Measurements from ENCODE around the gene SEC61B. TPM values are rescaled to one million over a fixed set of nuclear protein-coding genes. Genes with fewer than 3 reads are reported as not detected.

Gene SEC61B
- total RNA-seq, 1 donor from 2014 or later = 123 TPM

- DNase-seq (ENCODE audit: low read depth) = no peak
- TF ChIP-seq, protein P1, sequence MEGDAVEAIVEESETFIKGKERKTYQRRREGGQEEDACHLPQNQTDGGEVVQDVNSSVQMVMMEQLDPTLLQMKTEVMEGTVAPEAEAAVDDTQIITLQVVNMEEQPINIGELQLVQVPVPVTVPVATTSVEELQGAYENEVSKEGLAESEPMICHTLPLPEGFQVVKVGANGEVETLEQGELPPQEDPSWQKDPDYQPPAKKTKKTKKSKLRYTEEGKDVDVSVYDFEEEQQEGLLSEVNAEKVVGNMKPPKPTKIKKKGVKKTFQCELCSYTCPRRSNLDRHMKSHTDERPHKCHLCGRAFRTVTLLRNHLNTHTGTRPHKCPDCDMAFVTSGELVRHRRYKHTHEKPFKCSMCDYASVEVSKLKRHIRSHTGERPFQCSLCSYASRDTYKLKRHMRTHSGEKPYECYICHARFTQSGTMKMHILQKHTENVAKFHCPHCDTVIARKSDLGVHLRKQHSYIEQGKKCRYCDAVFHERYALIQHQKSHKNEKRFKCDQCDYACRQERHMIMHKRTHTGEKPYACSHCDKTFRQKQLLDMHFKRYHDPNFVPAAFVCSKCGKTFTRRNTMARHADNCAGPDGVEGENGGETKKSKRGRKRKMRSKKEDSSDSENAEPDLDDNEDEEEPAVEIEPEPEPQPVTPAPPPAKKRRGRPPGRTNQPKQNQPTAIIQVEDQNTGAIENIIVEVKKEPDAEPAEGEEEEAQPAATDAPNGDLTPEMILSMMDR (conservative IDR thresholded peaks at IDR 0.05; ENCODE audit: low read depth, low read length) = no peak
- H3K4me3 ChIP-seq (ENCODE audit: low read depth, low read length) = no peak overlapping the region
Observed at GRCh38 chr9:99269416-99269815, 47.3 kb downstream of the SEC61B start.

DNA sequence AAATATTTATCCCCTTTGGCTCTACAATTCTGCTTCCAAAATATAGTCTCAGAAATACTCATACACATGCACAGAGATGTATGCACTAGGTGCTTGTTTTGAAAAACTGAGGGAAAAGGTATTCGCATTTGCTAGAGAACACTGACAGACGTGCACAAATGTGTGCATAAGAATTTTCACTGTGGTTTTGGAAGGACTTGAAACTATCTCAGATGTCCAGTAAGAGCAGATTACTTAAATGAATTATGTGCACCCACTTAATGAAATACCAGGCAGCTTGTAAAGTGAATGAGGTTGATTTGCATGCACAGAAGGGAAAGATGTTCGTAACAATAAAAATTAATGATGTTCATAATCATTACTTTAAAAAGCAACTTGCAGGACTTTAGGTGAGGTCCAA lies 48.4 kb downstream of the SEC61B start:
- TF ChIP-seq, protein P1 (conservative IDR thresholded peaks at IDR 0.05; ENCODE audit: low read depth, low read length) = no peak
- no peak for DNase-seq (ENCODE audit: low read depth)

DNA sequence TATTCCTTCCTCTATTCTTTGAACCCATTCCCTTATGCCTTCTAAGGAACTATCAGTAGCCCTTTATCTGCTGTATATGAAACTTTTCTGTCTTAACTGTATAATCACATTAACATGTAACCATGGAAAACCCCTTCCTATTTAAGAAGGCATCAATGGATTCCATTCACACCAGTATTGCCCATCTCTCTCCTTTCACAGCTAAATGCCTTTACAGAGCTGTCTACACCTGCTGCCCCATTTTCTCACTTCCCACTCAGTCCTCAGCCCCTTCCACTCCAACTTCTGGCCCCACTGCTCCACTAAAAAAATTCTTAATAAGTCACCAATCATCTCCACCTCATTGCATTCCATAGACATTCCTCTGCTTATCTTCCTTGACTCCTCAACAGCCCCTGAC lies 50.8 kb downstream of the SEC61B start:
- no peak overlapping the region for H3K4me3 ChIP-seq (ENCODE audit: low read depth, low read length)
- TF ChIP-seq, protein P1 (conservative IDR thresholded peaks at IDR 0.05; ENCODE audit: low read depth, low read length) = no peak
- no peak for DNase-seq (ENCODE audit: low read depth)

More for the DNA sequence above, 48.4 kb downstream of the SEC61B start:
- no peak overlapping the region for H3K4me3 ChIP-seq (ENCODE audit: low read depth, low read length)

DNA sequence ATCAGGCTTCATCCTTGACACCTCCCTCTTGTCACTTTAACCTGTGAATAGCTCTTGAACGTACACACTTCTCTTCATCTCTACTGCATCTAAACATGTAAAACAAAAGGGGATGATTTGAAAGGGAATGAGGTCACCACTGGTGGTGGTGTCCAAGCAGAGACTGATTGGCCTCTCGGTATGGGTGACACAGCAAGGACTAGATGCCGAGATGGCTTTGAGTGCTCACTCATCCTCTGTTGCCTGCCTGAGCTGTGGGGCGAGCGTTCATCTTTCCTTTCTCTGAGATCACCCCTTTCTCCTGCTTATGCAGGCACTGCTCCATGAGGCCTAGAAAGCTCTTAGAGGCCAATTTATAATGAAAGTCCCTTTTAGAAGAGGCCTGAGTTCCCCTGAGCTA lies 51.9 kb downstream of the SEC61B start:
- DNase-seq (ENCODE audit: low read depth) = no peak
- TF ChIP-seq, protein P1 (conservative IDR thresholded peaks at IDR 0.05; ENCODE audit: low read depth, low read length) = no peak
- H3K4me3 ChIP-seq (ENCODE audit: low read depth, low read length) = no peak overlapping the region

DNA sequence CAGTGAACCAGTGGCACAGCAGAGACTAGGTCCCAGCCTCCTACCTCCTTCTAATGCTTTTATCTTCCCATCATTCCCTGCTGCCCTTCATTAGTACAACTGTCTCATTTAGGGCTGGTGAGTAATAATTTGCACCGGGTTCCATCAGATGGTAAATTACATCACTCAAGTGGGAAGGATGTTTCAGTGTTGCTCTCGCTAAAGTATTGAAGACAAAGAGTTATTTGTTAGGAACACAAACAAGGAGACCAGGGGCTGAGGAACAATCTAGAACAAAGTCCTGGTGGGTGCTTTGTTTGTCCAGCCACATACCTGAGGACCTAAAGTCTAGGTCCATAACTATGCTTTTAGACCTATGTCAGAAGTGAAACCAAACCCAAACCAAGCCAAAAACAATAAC lies 52.4 kb downstream of the SEC61B start:
- TF ChIP-seq, protein P1 (conservative IDR thresholded peaks at IDR 0.05; ENCODE audit: low read depth, low read length) = no peak
- no peak overlapping the region for H3K4me3 ChIP-seq (ENCODE audit: low read depth, low read length)
- no peak for DNase-seq (ENCODE audit: low read depth)

Other genes with a start within 250 kb of the SEC61B start
- gene TGFBR1, start 117.2 kb upstream of the SEC61B start, total RNA-seq = 29.0 and 42.8 TPM in 2 replicates
- 30.3 and 39.1 TPM in 2 replicates for gene ALG2, start 340 bp upstream of the SEC61B start, total RNA-seq